IMR-90 (cell line): ENCODE results near the gene LMBRD2. TPM values are rescaled to one million over a fixed set of nuclear protein-coding genes. Genes with fewer than 3 reads are reported as not detected.
A peak's percentile ranks its signal among the peaks of the same experiment; 100 is the strongest.

Experiments
- ATAC-seq: fragments of 200-7000 bp; cut with Tn5 transposase; 2 replicates; pipeline ENCODE4 v1.9.1; 2020; ENCODE audit warnings: low read depth, mild to moderate bottlenecking, moderate library complexity
- BruUV-seq: library from RNA; stranded (reverse); fragments of 400-500 nt; replicated peaks from 2 replicates; lab custom pipeline; 2021; lab: Mats Ljungman, UMichigan
- CTCF ChIA-PET: fragments of 300-600 bp; formaldehyde crosslinking; extraction: SDS; loops from one replicate; lab custom pipeline; 2021; ENCODE audit warnings: antibody characterized with exemption; lab: Yijun Ruan, JAX
- POLR2A ChIA-PET: fragments of 300-600 bp; sonication (Branson Sonifier 250); formaldehyde crosslinking; loops from one replicate; lab custom pipeline; 2022; ENCODE audit warnings: antibody characterized with exemption; ENCODE audit not compliant: unreplicated experiment; lab: Charles Lee
- DNase-seq: peaks from one replicate; pipeline ENCODE4 v3.0.0; 2013
- H2AFZ ChIP-seq: replicated peaks from 2 replicates; pipeline ENCODE3; 2013; ENCODE audit warnings: low read length, mild to moderate bottlenecking; ENCODE audit not compliant: poor library complexity
- H2AK5ac ChIP-seq: 2 replicates; pipeline ENCODE4 v1.6.1; 2013; ENCODE audit warnings: low read depth, low read length, inconsistent platforms
- H2AK9ac ChIP-seq: replicated peaks from 2 replicates; pipeline ENCODE3; 2013; ENCODE audit warnings: mild to moderate bottlenecking, low read depth, low read length, moderate library complexity; ENCODE audit not compliant: poor library complexity
- H2BK120ac ChIP-seq: 2 replicates; pipeline ENCODE4 v1.6.1; 2013; ENCODE audit warnings: low read depth, low read length, inconsistent platforms
- H2BK15ac ChIP-seq: 3 replicates; pipeline ENCODE4 v1.6.1; 2013; ENCODE audit warnings: low read depth, low read length, inconsistent platforms
- H2BK20ac ChIP-seq: 2 replicates; pipeline ENCODE4 v1.6.1; 2013; ENCODE audit warnings: low read depth, mild to moderate bottlenecking, inconsistent platforms, low read length, moderate library complexity
- H2BK5ac ChIP-seq: 2 replicates; pipeline ENCODE4 v1.6.1; 2013; ENCODE audit warnings: mild to moderate bottlenecking, low read depth, low read length, inconsistent platforms; ENCODE audit not compliant: poor library complexity, severe bottlenecking
- H3K14ac ChIP-seq: replicated peaks from 2 replicates; pipeline ENCODE4 v1.6.1; 2013; ENCODE audit warnings: low read depth, low read length, inconsistent platforms
- H3K18ac ChIP-seq: 2 replicates; pipeline ENCODE4 v1.6.1; 2013; ENCODE audit warnings: low read depth, low read length, control low read depth
- H3K23ac ChIP-seq: 2 replicates; pipeline ENCODE4 v1.6.1; 2013; ENCODE audit warnings: low read depth, low read length, inconsistent platforms
- H3K27ac ChIP-seq: 2 replicates; pipeline ENCODE4 v1.5.1; 2013; ENCODE audit warnings: mild to moderate bottlenecking, control low read depth, low read length; ENCODE audit not compliant: insufficient read depth
- H3K27me3 ChIP-seq: 2 replicates; pipeline ENCODE4 v1.6.1; 2013; ENCODE audit warnings: low read length; ENCODE audit not compliant: control insufficient read depth, insufficient read depth
- H3K36me3 ChIP-seq: 2 replicates; pipeline ENCODE4 v1.6.1; 2013; ENCODE audit warnings: low read length, mixed read lengths; ENCODE audit not compliant: control insufficient read depth, insufficient read depth
- H3K4ac ChIP-seq: 2 replicates; pipeline ENCODE4 v1.6.1; 2013; ENCODE audit warnings: low read depth, low read length, inconsistent platforms
- H3K4me1 ChIP-seq: 2 replicates; pipeline ENCODE4 v1.6.1; 2013; ENCODE audit warnings: low read length, mixed read lengths; ENCODE audit not compliant: control insufficient read depth, insufficient read depth
- H3K4me2 ChIP-seq: 2 replicates; pipeline ENCODE4 v1.6.1; 2013; ENCODE audit warnings: low read depth, mild to moderate bottlenecking, control low read depth, low read length, moderate library complexity
- H3K4me3 ChIP-seq: 2 replicates; pipeline ENCODE4 v1.5.1; 2013; ENCODE audit warnings: low read depth, mild to moderate bottlenecking, control low read depth, low read length, moderate library complexity; ENCODE audit not compliant: insufficient read depth
- H3K56ac ChIP-seq: 2 replicates; pipeline ENCODE4 v1.6.1; 2013; ENCODE audit warnings: low read length, inconsistent platforms; ENCODE audit not compliant: insufficient read depth; ENCODE audit errors: extremely low read depth
- H3K79me1 ChIP-seq, 2 experiments: 2 replicates each; pipeline ENCODE4 v1.6.1; 2013; ENCODE audit warnings: low read length in 2 of 2, inconsistent platforms in 1 of 2, low read depth in 1 of 2
- H3K9ac ChIP-seq: 2 replicates; pipeline ENCODE4 v1.6.1; 2013; ENCODE audit warnings: low read depth, low read length, control low read depth
- H3K9me1 ChIP-seq: 2 replicates; pipeline ENCODE4 v1.6.1; 2013; ENCODE audit warnings: low read length, inconsistent platforms; ENCODE audit not compliant: insufficient read depth
- H3K9me3 ChIP-seq: 2 replicates; pipeline ENCODE4 v1.6.1; 2013; ENCODE audit warnings: low read length; ENCODE audit not compliant: control insufficient read depth, insufficient read depth
- H4K20me1 ChIP-seq: 2 replicates; pipeline ENCODE4 v1.6.1; 2013; ENCODE audit warnings: low read length, inconsistent platforms; ENCODE audit not compliant: insufficient read depth
- H4K5ac ChIP-seq: 2 replicates; pipeline ENCODE4 v1.6.1; 2013; ENCODE audit warnings: mild to moderate bottlenecking, low read depth, low read length, control low read depth
- H4K8ac ChIP-seq, 2 experiments: 2 replicates each; pipeline ENCODE4 v1.6.1; 2013; ENCODE audit warnings: low read depth in 2 of 2, low read length in 2 of 2, control low read depth in 1 of 2, inconsistent platforms in 1 of 2
- H4K91ac ChIP-seq: 2 replicates; pipeline ENCODE4 v1.6.1; 2013; ENCODE audit warnings: low read depth, low read length, inconsistent platforms; ENCODE audit not compliant: insufficient read depth
- CEBPB ChIP-seq: IDR thresholded peaks from 2 replicates; pipeline ENCODE4 v1.6.1; 2012; ENCODE audit warnings: low read depth, low read length, improper control_type of control experiment
- CTCF ChIP-seq: conservative IDR thresholded peaks from 2 replicates; pipeline ENCODE4 v1.5.1; 2012; ENCODE audit warnings: mild to moderate bottlenecking, low read depth, low read length, improper control_type of control experiment
- MAFK ChIP-seq: IDR thresholded peaks from 2 replicates; pipeline ENCODE4 v1.6.1; 2012; ENCODE audit warnings: low read depth, low read length, improper control_type of control experiment
- MAZ ChIP-seq: IDR thresholded peaks from 2 replicates; pipeline ENCODE4 v1.6.1; 2012; ENCODE audit warnings: low read depth, mild to moderate bottlenecking, low read length, improper control_type of control experiment, moderate library complexity, borderline replicate concordance
- MXI1 ChIP-seq: IDR thresholded peaks from 2 replicates; pipeline ENCODE4 v1.6.1; 2012; ENCODE audit warnings: low read depth, mild to moderate bottlenecking, low read length, moderate library complexity, borderline replicate concordance
- RAD21 ChIP-seq: IDR thresholded peaks from 2 replicates; pipeline ENCODE4 v1.6.1; 2012; ENCODE audit warnings: low read length, improper control_type of control experiment
- RCOR1 ChIP-seq: IDR thresholded peaks from 2 replicates; pipeline ENCODE4 v1.6.1; 2012; ENCODE audit warnings: mild to moderate bottlenecking, low read length, improper control_type of control experiment; ENCODE audit not compliant: insufficient replicate concordance
- RFX5 ChIP-seq: IDR thresholded peaks from 2 replicates; pipeline ENCODE4 v1.8.0; 2012; ENCODE audit warnings: low read depth, mild to moderate bottlenecking, low read length, moderate library complexity
- WGBS, 2 experiments: methylation state at CpG; one replicate each; pipeline versions ENCODE4 v1.1.5 to v1.1.7; 2013; ENCODE audit warnings: missing lambda C conversion rate in 2 of 2; ENCODE audit not compliant: insufficient read length in 1 of 2; ENCODE audit errors: extremely low coverage in 2 of 2; 5-methylcytosine and 5-hydroxymethylcytosine counted together
- dilution Hi-C: fragments of 300-500 bp; cut with HindIII; formaldehyde crosslinking; loops from one replicate; pipeline ENCODE4 v1.14.3; 2018; ENCODE audit warnings: low sequenced_read_pairs; ENCODE audit not compliant: unreplicated experiment
- in situ Hi-C: fragments of 300-500 bp; cut with MboI; formaldehyde crosslinking; loops from 3 replicates; pipeline ENCODE4 v1.14.3; 2019; ENCODE audit warnings: low sequenced_read_pairs, inconsistent platforms, mixed read lengths
- intact Hi-C: fragments of 100-400 bp; cut with micrococcal nuclease; formaldehyde crosslinking; loops from 2 replicates; pipeline ENCODE4 v1.10.0; 2022
- polyA plus RNA-seq, 3 experiments: library from polyadenylated mRNA; depleted of rRNA; stranded (reverse); fragments of >200 nt; gene quantifications; 2 replicates each; pipeline ENCODE4 v1.2.3, GENCODE V29; 2012; ENCODE audit warnings: low replicate concordance in 1 of 3
- total RNA-seq: library from RNA; depleted of rRNA; stranded (reverse); fragments of >200 nt; gene quantifications from 2 replicates; pipeline ENCODE4 v1.2.3, GENCODE V29; 2012

The LMBRD2 gene
- total and polyA plus RNA-seq, 2 of the 4 experiments (the other 2 are of a cell fraction) = 1.8 to 5.2 TPM

- H3K14ac ChIP-seq = peak overlapping the region; percentile 85
- H4K20me1 ChIP-seq = no peaks in the 10 kb centered on the region
- peak overlapping the region; percentile 73 for H3K4ac ChIP-seq
- peak overlapping the region; percentile 53 for H2BK120ac ChIP-seq
- peaks cover 3% of the 10 kb centered on the region; the same call in 1 of the 2 replicates for H3K9me1 ChIP-seq
- no peak for ATAC-seq
- intact Hi-C loops (loop anchor here (2.0 to 5.0 kb wide), 2 partner anchors 88 to 724 kb away; partner anchors contain the start of genes NADK2 and NIPBL), dilution Hi-C loops (no loop called here), in situ Hi-C loops (no loop called here)
- H3K23ac ChIP-seq = peak overlapping the region; percentile 63
- peak overlapping the region; percentile 61 for H2BK5ac ChIP-seq
- peaks cover 28 to 68% of the 10 kb centered on the region in 2 experiments for H3K79me1 ChIP-seq
- DNase-seq = no peak
- H3K4me2 ChIP-seq = peak overlapping the region; percentile 92
- H3K4me3 ChIP-seq = peak overlapping the region; percentile 69
- WGBS, 2 experiments = no CpG with 5 or more reads among the region's 7 CpGs
- peak overlapping the region; percentile 86 for H3K27ac ChIP-seq
- POLR2A ChIA-PET = interaction anchor here (0.6 kb wide), 1 partner anchor 106 kb away, joined by 3 read pairs; no protein-coding TSS in a partner anchor
- H4K8ac ChIP-seq = peak overlapping the region in 1 of 2 experiments; percentile 68; a peak in 3 of 4 replicates
- CTCF ChIA-PET = interaction anchor here (0.7 to 2.1 kb wide), 2 partner anchors 74 to 92 kb away, joined by 3 to 6 read pairs; no protein-coding TSS in a partner anchor
- peak overlapping the region; percentile 38 for H2AK5ac ChIP-seq
- H2BK20ac ChIP-seq = no peak overlapping the region; the same call in 1 of the 2 replicates
- H3K18ac ChIP-seq = peak overlapping the region; percentile 60
- peak overlapping the region; percentile 49 for H2AK9ac ChIP-seq
- peak overlapping the region; percentile 28; the same call in 1 of the 3 replicates for H2BK15ac ChIP-seq
- peaks cover 8% of the 10 kb centered on the region for H3K36me3 ChIP-seq
- H2AFZ ChIP-seq = peak overlapping the region; percentile 19
- H3K56ac ChIP-seq = 0 out of 2 replicates have a peak overlapping the region, but pooled peaks have one; percentile 9
- H3K9me3 ChIP-seq = no peaks in the 10 kb centered on the region
- peak overlapping the region; percentile 44; the same call in 1 of the 2 replicates for H4K91ac ChIP-seq
- TF ChIP-seq RAD21 = no peak
- no peak for TF ChIP-seq MAFK
- TF ChIP-seq MXI1 = no peak
- TF ChIP-seq MAZ = no peak
- TF ChIP-seq CEBPB = no peak
- TF ChIP-seq CTCF = no peak
- TF ChIP-seq RCOR1 = no peak
- TF ChIP-seq RFX5 = no peak
- peak overlapping the region; percentile 84 for H3K9ac ChIP-seq
- H3K4me1 ChIP-seq = peaks cover 18% of the 10 kb centered on the region
- no TSS peak for BruUV-seq
- H4K5ac ChIP-seq = peak overlapping the region; percentile 84; the same call in 1 of the 2 replicates
- H3K27me3 ChIP-seq = no peaks in the 10 kb centered on the region
These were observed 1.6 kb upstream of the LMBRD2 start for GRCh38 chr5:36153298-36153677.
